H1 (cell line): ENCODE measurements around the gene ZNF765. TPM values are rescaled to one million over a fixed set of nuclear protein-coding genes. Genes with fewer than 3 reads are reported as not detected.
"Not testable (repeated sequence)": the region's sequence is repeated elsewhere in the genome, so short reads cannot be mapped to it uniquely, and the experiment has no call there.

Source experiments
- CTCF ChIA-PET: fragments of 300-600 bp; sonication (Branson Sonifier 250); formaldehyde crosslinking; loops from one replicate; lab custom pipeline; 2021; ENCODE audit not compliant: partially characterized antibody; lab: Charles Lee
- POLR2A ChIA-PET: fragments of 300-600 bp; sonication (Branson Sonifier 250); formaldehyde crosslinking; loops from one replicate; lab custom pipeline; 2021; ENCODE audit warnings: inconsistent platforms; ENCODE audit not compliant: partially characterized antibody; lab: Charles Lee
- DNase-seq, 2 experiments: peaks; one replicate each; pipeline versions ENCODE4 v3.0.0 to v3.0.0-alpha.2; 2010 to 2022; ENCODE audit warnings: low spot score in 2 of 2, low read depth in 1 of 2, mixed read lengths in 1 of 2
- FAIRE-seq: peaks from 2 replicates; lab custom pipeline; 2011; peaks lifted over from hg19 to GRCh38; lab: Jason Lieb, UNC
- H2AFZ ChIP-seq: 2 replicates; pipeline ENCODE4 v1.8.1; 2012; ENCODE audit warnings: low read length, inconsistent platforms
- H2AK5ac ChIP-seq: 2 replicates; pipeline ENCODE4 v1.6.1; 2013; ENCODE audit warnings: low read depth, low read length
- H2BK120ac ChIP-seq: replicated peaks from 2 replicates; pipeline ENCODE3; 2013; ENCODE audit warnings: low read depth, low read length, inconsistent platforms
- H2BK12ac ChIP-seq: 2 replicates; pipeline ENCODE4 v1.6.1; 2013; ENCODE audit warnings: low read depth, low read length
- H2BK15ac ChIP-seq: 2 replicates; pipeline ENCODE4 v1.6.1; 2013; ENCODE audit warnings: low read length
- H2BK20ac ChIP-seq: 2 replicates; pipeline ENCODE4 v1.6.1; 2013; ENCODE audit warnings: low read length
- H2BK5ac ChIP-seq: 2 replicates; pipeline ENCODE4 v1.6.1; 2013; ENCODE audit warnings: low read depth, low read length
- H3K14ac ChIP-seq: 2 replicates; pipeline ENCODE4 v1.6.1; 2013; ENCODE audit warnings: inconsistent platforms; ENCODE audit not compliant: insufficient read length
- H3K18ac ChIP-seq: 2 replicates; pipeline ENCODE4 v1.6.1; 2013; ENCODE audit warnings: low read length; ENCODE audit errors: extremely low read depth
- H3K23ac ChIP-seq: 2 replicates; pipeline ENCODE4 v1.6.1; 2013; ENCODE audit warnings: inconsistent platforms; ENCODE audit not compliant: insufficient read length
- H3K23me2 ChIP-seq: 2 replicates; pipeline ENCODE4 v1.6.1; 2013; ENCODE audit warnings: low read depth, low read length
- H3K27ac ChIP-seq: 2 replicates; pipeline ENCODE4 v1.6.1; 2011; ENCODE audit warnings: low read depth, low read length, inconsistent platforms
- H3K27me3 ChIP-seq, 4 experiments: replicated peaks in 1 of 4; 1 replicate in 1 of 4; 2 replicates in 3 of 4; pipeline versions ENCODE4 v1.6.1 to v1.8.1; 2011 to 2013; ENCODE audit warnings: low read length in 3 of 4, mild to moderate bottlenecking in 3 of 4, inconsistent platforms in 2 of 4, mixed read lengths in 2 of 4, moderate library complexity in 1 of 4; ENCODE audit not compliant: control insufficient read depth in 3 of 4, insufficient read depth in 3 of 4; ENCODE audit errors: extremely low read depth in 1 of 4
- H3K36me3 ChIP-seq, 4 experiments: 2 replicates each; pipeline versions ENCODE4 v1.6.1 to v1.8.1; 2011 to 2013; ENCODE audit warnings: mild to moderate bottlenecking in 4 of 4, low read length in 3 of 4, moderate library complexity in 2 of 4, control low read depth in 1 of 4, inconsistent platforms in 1 of 4; ENCODE audit not compliant: insufficient read depth in 4 of 4, control insufficient read depth in 2 of 4
- H3K4ac ChIP-seq: replicated peaks from 2 replicates; pipeline ENCODE3; 2013; ENCODE audit warnings: low read length, low read depth, mixed read lengths, inconsistent platforms; ENCODE audit not compliant: insufficient read length
- H3K4me1 ChIP-seq, 4 experiments: replicated peaks in 1 of 4; 1 replicate in 1 of 4; 2 replicates in 3 of 4; pipeline versions ENCODE4 v1.6.1 to v1.8.1; 2011 to 2013; ENCODE audit warnings: low read length in 3 of 4, inconsistent platforms in 2 of 4, mixed read lengths in 1 of 4; ENCODE audit not compliant: insufficient read depth in 4 of 4, control insufficient read depth in 3 of 4
- H3K4me2 ChIP-seq, 2 experiments: 2 replicates each; pipeline versions ENCODE4 v1.6.1 to v1.8.1; 2011 to 2013; ENCODE audit warnings: low read depth in 2 of 2, low read length in 2 of 2, control low read depth in 1 of 2, inconsistent platforms in 1 of 2, mild to moderate bottlenecking in 1 of 2; ENCODE audit not compliant: insufficient read depth in 1 of 2
- H3K4me3 ChIP-seq, 4 experiments: fragments of 200-600, 300-600 bp in 1 of 4; sonication (generic), shearing (Covaris generic), sonication (Bioruptor Twin) in 1 of 4; 2 replicates each; pipeline versions ENCODE4 v1.5.1 to v1.8.1; 2011 to 2016; ENCODE audit warnings: low read length in 4 of 4, low read depth in 3 of 4, control low read depth in 2 of 4, inconsistent platforms in 2 of 4, mild to moderate bottlenecking in 2 of 4, mixed read lengths in 1 of 4, moderate library complexity in 1 of 4; ENCODE audit not compliant: insufficient read depth in 2 of 4; ENCODE audit errors: extremely low read depth in 1 of 4
- H3K56ac ChIP-seq: replicated peaks from 2 replicates; pipeline ENCODE3; 2013; ENCODE audit warnings: low read depth, mild to moderate bottlenecking, mixed read lengths, low read length, inconsistent platforms; ENCODE audit not compliant: insufficient read length
- H3K79me1 ChIP-seq: 2 replicates; pipeline ENCODE4 v1.6.1; 2013; ENCODE audit warnings: low read depth, low read length, control low read depth
- H3K79me2 ChIP-seq, 2 experiments: 2 replicates each; pipeline versions ENCODE4 v1.6.1 to v1.8.1; 2012 to 2013; ENCODE audit warnings: low read length in 2 of 2, mild to moderate bottlenecking in 2 of 2, inconsistent platforms in 1 of 2; ENCODE audit not compliant: insufficient read depth in 2 of 2, control insufficient read depth in 1 of 2
- H3K9ac ChIP-seq, 4 experiments: replicated peaks in 1 of 4; 1 replicate in 1 of 4; 2 replicates in 3 of 4; pipeline versions ENCODE4 v1.6.1 to v1.8.1; 2011 to 2013; ENCODE audit warnings: low read depth in 3 of 4, low read length in 3 of 4, control low read depth in 2 of 4, mild to moderate bottlenecking in 2 of 4, moderate library complexity in 2 of 4, inconsistent platforms in 1 of 4; ENCODE audit errors: extremely low read depth in 1 of 4
- H3K9me3 ChIP-seq, 2 experiments: 2 replicates each; pipeline versions ENCODE4 v1.6.1 to v1.8.1; 2012 to 2013; ENCODE audit warnings: mild to moderate bottlenecking in 2 of 2, moderate library complexity in 2 of 2, control low read depth in 1 of 2, inconsistent platforms in 1 of 2, low read depth in 1 of 2, low read length in 1 of 2, mixed read lengths in 1 of 2; ENCODE audit not compliant: insufficient read depth in 2 of 2
- H4K20me1 ChIP-seq, 2 experiments: replicated peaks in 1 of 2; 2 replicates each; pipeline versions ENCODE3 to v1.8.1; 2011 to 2013; ENCODE audit warnings: inconsistent platforms in 2 of 2, low read length in 2 of 2, mild to moderate bottlenecking in 1 of 2; ENCODE audit not compliant: insufficient read depth in 2 of 2, control insufficient read depth in 1 of 2
- H4K5ac ChIP-seq: 2 replicates; pipeline ENCODE4 v1.6.1; 2013; ENCODE audit warnings: low read length, low read depth, mixed read lengths, inconsistent platforms; ENCODE audit not compliant: insufficient read length
- H4K8ac ChIP-seq: 2 replicates; pipeline ENCODE4 v1.8.0; 2013; ENCODE audit warnings: mild to moderate bottlenecking, moderate library complexity, low read length, inconsistent platforms; ENCODE audit not compliant: insufficient read depth; ENCODE audit errors: extremely low read depth
- H4K91ac ChIP-seq: replicated peaks from 2 replicates; pipeline ENCODE3; 2013; ENCODE audit warnings: low read length, mixed read lengths, inconsistent platforms; ENCODE audit not compliant: insufficient read length
- WGBS, 2 experiments: shearing (Covaris generic) in 1 of 2; methylation state at CpG; one replicate each; pipeline versions ENCODE4 v1.1.6 to v1.1.7; 2013 to 2015; ENCODE audit warnings: low lambda C conversion rate in 2 of 2, mixed read lengths in 2 of 2, inconsistent platforms in 1 of 2, low coverage in 1 of 2, missing lambda C conversion rate in 1 of 2; ENCODE audit not compliant: insufficient replicate concordance in 2 of 2, insufficient coverage in 1 of 2, insufficient read length in 1 of 2; ENCODE audit errors: extremely low coverage in 1 of 2, missing lambda C conversion rate in 1 of 2; 5-methylcytosine and 5-hydroxymethylcytosine counted together
- polyA plus RNA-seq, 7 experiments: library from polyadenylated mRNA; depleted of rRNA in 3 of 7; stranded (reverse) in 5 of 7; unstranded in 2 of 7; fragments of >200 nt in 5 of 7; fragments of 200-250 nt in 2 of 7; gene quantifications; 1 replicate in 5 of 7; 2 replicates in 1 of 7; 4 replicates in 1 of 7; pipeline versions ENCODE4 v1.2.1 to v1.2.3, GENCODE V29; 2011 to 2013; ENCODE audit warnings: missing spikeins in 2 of 7, mixed read lengths in 2 of 7
- total RNA-seq: library from RNA; stranded (reverse); fragmentation: NEBNext Ultra II Directional; extraction: Animal tissue kit (Norgen Biotek cat#: 25700); gene quantifications from 2 replicates; pipeline ENCODE4 v1.2.1, GENCODE V29; 2021

Gene ZNF765
- total and polyA plus RNA-seq, 2 of the 8 experiments (the other 6 are each of a cell fraction or from before 2014, with no cell fraction given), result 4.5 to 22.3 TPM

GRCh38 chr19:53420520-53421315 is 25.8 kb downstream of the ZNF765 start:
- H4K20me1 ChIP-seq, H3K27ac ChIP-seq, H2BK15ac ChIP-seq, H3K9ac ChIP-seq, H4K8ac ChIP-seq, H3K9me3 ChIP-seq, H3K14ac ChIP-seq, H2BK120ac ChIP-seq, H2BK20ac ChIP-seq, H3K4me3 ChIP-seq, H3K18ac ChIP-seq, H3K4ac ChIP-seq, H3K36me3 ChIP-seq, H3K4me2 ChIP-seq, H3K4me1 ChIP-seq, H2BK5ac ChIP-seq, H3K23me2 ChIP-seq, H3K27me3 ChIP-seq, DNase-seq, H2AFZ ChIP-seq, H4K91ac ChIP-seq, H3K56ac ChIP-seq, H2BK12ac ChIP-seq, H2AK5ac ChIP-seq, H3K79me2 ChIP-seq, CTCF ChIA-PET, H4K5ac ChIP-seq, POLR2A ChIA-PET, FAIRE-seq, H3K79me1 ChIP-seq, H3K23ac ChIP-seq: not testable (repeated sequence)
- WGBS, 2 experiments, result 83% methylated on average over 11 of the region's 11 CpGs; no CpG with 5 or more reads in 1 of the 2 experiments
